ENCODE measurements around the gene IRX3. TPM values are rescaled to one million over a fixed set of nuclear protein-coding genes. Genes with fewer than 3 reads are reported as not detected.
A peak's percentile ranks its signal among the peaks of the same experiment; 100 is the strongest.

The IRX3 gene
- total RNA-seq, 1 donor from 2014 or later = 28.9 TPM

GRCh38 chr16:54288030-54288834 lies 1.6 kb upstream of the IRX3 start:
- no peak for TF ChIP-seq CTCF (conservative IDR thresholded peaks at IDR 0.05)
- DNase-seq (ENCODE audit: low read depth, low spot score) = no peak
- H3K4me1 Mint-ChIP-seq = peaks cover 41% of the 10 kb centered on the region
- H3K4me3 Mint-ChIP-seq = peak overlapping the region; percentile 85
- H3K27me3 Mint-ChIP-seq (ENCODE audit: low read depth) = peaks cover 89% of the 10 kb centered on the region
- no peak overlapping the region for H3K27ac Mint-ChIP-seq (ENCODE audit: unreplicated experiment)
- peaks cover 13% of the 10 kb centered on the region for H3K36me3 Mint-ChIP-seq (ENCODE audit: low read depth)
- no peaks in the 10 kb centered on the region for H3K9me3 Mint-ChIP-seq

- peaks cover 90% of the 10 kb centered on the region for H3K27me3 Mint-ChIP-seq (ENCODE audit: low read depth)
- DNase-seq (ENCODE audit: low read depth, low spot score) = no peak
These were observed 793 bp upstream of the IRX3 start for GRCh38 chr16:54287131-54288029.

DNA sequence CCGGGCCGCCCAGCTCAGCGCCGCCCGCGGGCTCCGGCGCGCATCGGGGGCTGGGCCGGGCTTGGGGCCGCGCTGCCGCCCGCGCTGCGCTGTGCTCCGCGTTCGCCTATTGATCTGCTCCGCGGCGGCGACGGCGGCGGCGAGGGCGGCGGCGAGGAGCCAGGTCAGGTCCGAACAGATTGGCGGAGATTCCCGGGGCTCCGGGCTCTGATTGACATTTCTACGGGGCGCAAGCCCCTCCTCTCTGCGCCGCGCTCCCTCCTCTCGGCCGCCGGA lies 559 bp downstream of the IRX3 start:
- peaks cover 55% of the 10 kb centered on the region for H3K4me1 Mint-ChIP-seq

More at GRCh38 chr16:54287131-54288029, 793 bp upstream of the IRX3 start:
- Mint-ChIP-seq H3K9me3 (no peaks in the 10 kb centered on the region), H3K4me1 (peaks cover 46% of the 10 kb centered on the region), H3K27ac (ENCODE audit: unreplicated experiment) (no peak overlapping the region), H3K36me3 (ENCODE audit: low read depth) (peaks cover 16% of the 10 kb centered on the region), H3K4me3 (peak overlapping the region; percentile 87)
- no peak for TF ChIP-seq CTCF (conservative IDR thresholded peaks at IDR 0.05)

GRCh38 chr16:54285414-54286089 lies 1.0 kb downstream of the IRX3 start:
- peak; percentile 23 for DNase-seq (ENCODE audit: low read depth, low spot score)
- Mint-ChIP-seq H3K9me3 (no peaks in the 10 kb centered on the region), H3K4me1 (peaks cover 54% of the 10 kb centered on the region), H3K27ac (ENCODE audit: unreplicated experiment) (peak overlapping the region; percentile 97), H3K4me3 (peak overlapping the region; percentile 97), H3K36me3 (ENCODE audit: low read depth) (peaks cover 19% of the 10 kb centered on the region), H3K27me3 (ENCODE audit: low read depth) (peaks cover 88% of the 10 kb centered on the region)
- TF ChIP-seq CTCF (conservative IDR thresholded peaks at IDR 0.05) = peak; percentile 16

More for the DNA sequence above, 559 bp downstream of the IRX3 start:
- peaks cover 88% of the 10 kb centered on the region for H3K27me3 Mint-ChIP-seq (ENCODE audit: low read depth)
- no peak for DNase-seq (ENCODE audit: low read depth, low spot score)
- H3K9me3 Mint-ChIP-seq = no peaks in the 10 kb centered on the region
- TF ChIP-seq CTCF (conservative IDR thresholded peaks at IDR 0.05) = no peak
- peaks cover 16% of the 10 kb centered on the region for H3K36me3 Mint-ChIP-seq (ENCODE audit: low read depth)
- peak overlapping the region; percentile 94 for H3K4me3 Mint-ChIP-seq
- no peak overlapping the region for H3K27ac Mint-ChIP-seq (ENCODE audit: unreplicated experiment)

DNA sequence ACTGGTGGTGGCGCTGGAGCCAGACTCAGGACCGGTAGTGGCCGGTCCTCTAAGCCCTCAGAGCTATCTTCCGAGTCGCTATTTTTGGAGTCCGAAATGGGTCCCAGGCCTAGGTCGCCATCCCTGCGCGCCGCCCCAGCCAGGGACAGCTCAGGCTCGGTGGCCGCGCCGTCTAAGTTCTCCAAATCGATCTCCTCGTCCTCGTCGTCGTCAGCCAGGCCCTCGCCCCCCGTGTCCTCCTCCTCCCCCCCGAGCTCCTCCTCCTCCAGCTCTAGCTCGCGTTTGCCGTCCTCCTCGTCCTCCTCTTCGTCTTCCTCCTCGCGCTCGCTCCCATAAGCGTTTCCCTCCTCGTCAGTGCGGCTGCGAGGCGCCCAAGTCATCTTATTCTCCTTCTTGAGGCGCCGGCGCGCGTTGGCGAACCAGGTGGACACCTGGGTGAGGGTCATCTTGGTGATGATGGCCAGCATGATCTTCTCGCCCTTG lies 1.6 kb downstream of the IRX3 start:
- DNase-seq (ENCODE audit: low read depth, low spot score) = no peak
- Mint-ChIP-seq H3K9me3 (no peaks in the 10 kb centered on the region), H3K4me1 (peaks cover 54% of the 10 kb centered on the region), H3K27ac (ENCODE audit: unreplicated experiment) (peak overlapping the region; percentile 97), H3K27me3 (ENCODE audit: low read depth) (peaks cover 88% of the 10 kb centered on the region), H3K36me3 (ENCODE audit: low read depth) (peaks cover 19% of the 10 kb centered on the region), H3K4me3 (peak overlapping the region; percentile 97)
- no peak for TF ChIP-seq CTCF (conservative IDR thresholded peaks at IDR 0.05)

Measured in neural crest cell (in vitro differentiated cells).